GM18508 (cell line): ENCODE measurements around the gene ZNF772.
A peak's percentile ranks its signal among the peaks of the same experiment; 100 is the strongest.

Experiments used
- ATAC-seq: cut with Tn5 transposase; IDR thresholded peaks from one replicate; pipeline ENCODE4 v1.9.1; 2021; ENCODE audit warnings: moderate number of reproducible peaks; ENCODE audit not compliant: insufficient read depth, unreplicated experiment

Gene ZNF772

GRCh38 chr19:57436417-57436816 is 40.9 kb downstream of the ZNF772 start:
- no peak for ATAC-seq

DNA sequence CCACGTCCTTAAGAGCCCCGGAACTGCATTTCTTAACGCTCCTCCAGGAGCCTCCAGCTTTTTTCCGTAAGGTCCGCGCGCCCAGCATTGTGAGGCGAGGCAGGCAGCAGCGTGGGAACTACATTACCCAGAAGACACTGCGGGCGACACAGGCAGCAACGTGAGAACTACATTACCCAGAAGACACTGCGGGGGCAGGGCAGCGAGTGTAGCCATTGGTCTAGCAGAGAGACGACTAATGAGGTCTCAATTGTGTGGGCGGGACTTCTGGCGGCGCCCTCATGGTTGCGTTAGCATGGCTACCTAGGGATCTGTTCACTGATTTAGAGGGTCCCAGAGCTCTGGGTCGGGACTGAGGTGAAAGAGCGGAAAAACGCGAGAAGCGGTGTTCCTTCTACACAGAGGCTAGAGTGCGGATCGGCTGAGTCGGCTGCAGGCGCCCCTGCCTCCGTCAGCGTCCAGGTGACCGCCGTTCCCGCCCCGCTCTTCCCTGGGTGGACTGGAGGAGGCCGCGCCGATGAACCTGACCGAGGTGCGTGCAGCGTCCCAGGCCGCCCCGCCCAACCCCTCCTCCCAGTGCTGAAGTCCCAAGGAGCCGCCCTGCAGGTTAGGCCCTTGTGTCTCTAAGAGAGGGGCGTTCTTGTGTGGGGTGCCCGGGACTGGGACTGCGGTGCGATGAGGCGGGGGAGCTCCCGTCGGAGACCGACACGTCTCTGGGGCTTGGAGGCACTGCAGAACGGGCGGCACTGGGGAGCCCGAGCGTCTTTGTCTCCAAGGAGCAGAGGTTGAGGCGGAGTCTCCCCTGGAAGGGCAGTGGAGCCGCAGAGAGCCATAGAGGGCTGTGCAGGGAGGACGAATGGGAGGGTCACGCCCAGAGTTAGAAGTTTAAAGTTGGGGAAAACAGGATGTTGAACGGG is 42.0 kb downstream of the ZNF772 start, which contains the start of gene ZNF749:
Gene ZNF749, plus strand, starts transcription at position 264 of the 917 bp plus-strand sequence. Its CDS starts 254 bp downstream, at position 518.
- ATAC-seq = peak; percentile 88

DNA sequence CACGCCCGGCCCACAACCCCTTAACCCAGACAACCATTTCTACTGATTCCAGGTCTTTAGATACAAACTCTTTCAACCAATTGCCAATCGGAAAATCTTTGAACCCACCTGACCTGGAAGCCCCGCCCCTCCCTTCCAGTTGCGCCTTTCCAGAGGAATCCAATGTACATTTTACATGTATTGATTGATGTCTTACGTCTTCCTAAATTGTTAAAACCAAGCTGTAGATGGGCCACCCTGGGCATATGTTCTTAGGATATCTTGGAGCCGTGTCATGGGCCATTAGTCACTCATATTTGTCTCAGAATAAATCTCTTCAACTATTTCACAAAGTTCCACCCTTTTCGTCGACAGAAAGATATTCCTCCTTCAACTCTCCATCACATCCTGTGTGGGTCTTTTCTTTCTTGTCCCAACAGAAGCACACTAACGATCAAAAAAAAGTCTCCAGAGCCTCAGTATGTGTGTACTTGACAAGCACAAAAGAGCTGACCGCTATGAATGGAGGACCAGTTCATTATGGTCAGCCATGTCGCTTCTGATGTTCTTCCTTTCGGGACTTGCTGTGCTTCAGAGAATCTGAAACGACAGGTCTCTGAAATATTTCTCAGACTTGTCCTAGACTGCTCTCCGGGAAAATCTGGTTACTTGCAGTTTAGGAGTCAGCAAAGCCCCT is 42.8 kb downstream of the ZNF772 start:
- ATAC-seq = peak; percentile 8

- ATAC-seq = no peak
Measured at GRCh38 chr19:57421037-57421436, 56.3 kb downstream of the ZNF772 start.

- no peak for ATAC-seq
Measured at GRCh38 chr19:57419439-57419838, 57.9 kb downstream of the ZNF772 start.
